Measurements from ENCODE around the gene ZDHHC22.

The ZDHHC22 gene

GRCh38 chr14:77143071-77143470, 1.5 kb upstream of the ZDHHC22 start:
- H3K4me3 ChIP-seq (ENCODE audit: low read length), result no peak overlapping the region
- no peak for TF ChIP-seq ZNF274 (IDR thresholded peaks at IDR 0.05; ENCODE audit: low read depth, low read length)

- no peak for TF ChIP-seq ZNF274 (IDR thresholded peaks at IDR 0.05; ENCODE audit: low read depth, low read length)
- no peak overlapping the region for H3K4me3 ChIP-seq (ENCODE audit: low read length)
Observed at GRCh38 chr14:77142005-77142800, 612 bp upstream of the ZDHHC22 start.

GRCh38 chr14:77140359-77141213, 1.0 kb downstream of the ZDHHC22 start:
- no peak overlapping the region for H3K4me3 ChIP-seq (ENCODE audit: low read length)
- no peak for TF ChIP-seq ZNF274 (IDR thresholded peaks at IDR 0.05; ENCODE audit: low read depth, low read length)

GRCh38 chr14:77139540-77140358, 1.8 kb downstream of the ZDHHC22 start:
- TF ChIP-seq ZNF274 (IDR thresholded peaks at IDR 0.05; ENCODE audit: low read depth, low read length), result no peak
- H3K4me3 ChIP-seq (ENCODE audit: low read length), result no peak overlapping the region

- TF ChIP-seq ZNF274 (IDR thresholded peaks at IDR 0.05; ENCODE audit: low read depth, low read length), result no peak
- H3K4me3 ChIP-seq (ENCODE audit: low read length), result no peak overlapping the region
Observed at GRCh38 chr14:77139022-77139421, 2.6 kb downstream of the ZDHHC22 start.

- H3K4me3 ChIP-seq (ENCODE audit: low read length), result no peak overlapping the region
- TF ChIP-seq ZNF274 (IDR thresholded peaks at IDR 0.05; ENCODE audit: low read depth, low read length), result no peak
Observed at GRCh38 chr14:77133720-77134338, 7.8 kb downstream of the ZDHHC22 start.

GRCh38 chr14:77131871-77132486, 9.6 kb downstream of the ZDHHC22 start:
- no peak for TF ChIP-seq ZNF274 (IDR thresholded peaks at IDR 0.05; ENCODE audit: low read depth, low read length)
- no peak overlapping the region for H3K4me3 ChIP-seq (ENCODE audit: low read length)

GRCh38 chr14:77131206-77131605, 10.4 kb downstream of the ZDHHC22 start:
- H3K4me3 ChIP-seq (ENCODE audit: low read length), result no peak overlapping the region
- TF ChIP-seq ZNF274 (IDR thresholded peaks at IDR 0.05; ENCODE audit: low read depth, low read length), result no peak

- no peak for TF ChIP-seq ZNF274 (IDR thresholded peaks at IDR 0.05; ENCODE audit: low read depth, low read length)
- H3K4me3 ChIP-seq (ENCODE audit: low read length), result no peak overlapping the region
Observed at GRCh38 chr14:77130386-77130785, 11.2 kb downstream of the ZDHHC22 start.

GRCh38 chr14:77128414-77128891, 13.1 kb downstream of the ZDHHC22 start:
- no peak overlapping the region for H3K4me3 ChIP-seq (ENCODE audit: low read length)
- no peak for TF ChIP-seq ZNF274 (IDR thresholded peaks at IDR 0.05; ENCODE audit: low read depth, low read length)

GRCh38 chr14:77126461-77126990, 15.1 kb downstream of the ZDHHC22 start:
- H3K4me3 ChIP-seq (ENCODE audit: low read length), result no peak overlapping the region
- no peak for TF ChIP-seq ZNF274 (IDR thresholded peaks at IDR 0.05; ENCODE audit: low read depth, low read length)

- no peak overlapping the region for H3K4me3 ChIP-seq (ENCODE audit: low read length)
- TF ChIP-seq ZNF274 (IDR thresholded peaks at IDR 0.05; ENCODE audit: low read depth, low read length), result no peak
Observed at GRCh38 chr14:77125823-77126325, 15.7 kb downstream of the ZDHHC22 start.

Measured in GM08714 (cell line).